ENCODE data around the gene MRGPRX3.
A peak's percentile ranks its signal among the peaks of the same experiment; 100 is the strongest.
"Not testable (repeated sequence)": the region's sequence is repeated elsewhere in the genome, so short reads cannot be mapped to it uniquely, and the experiment has no call there.

The MRGPRX3 gene

DNA sequence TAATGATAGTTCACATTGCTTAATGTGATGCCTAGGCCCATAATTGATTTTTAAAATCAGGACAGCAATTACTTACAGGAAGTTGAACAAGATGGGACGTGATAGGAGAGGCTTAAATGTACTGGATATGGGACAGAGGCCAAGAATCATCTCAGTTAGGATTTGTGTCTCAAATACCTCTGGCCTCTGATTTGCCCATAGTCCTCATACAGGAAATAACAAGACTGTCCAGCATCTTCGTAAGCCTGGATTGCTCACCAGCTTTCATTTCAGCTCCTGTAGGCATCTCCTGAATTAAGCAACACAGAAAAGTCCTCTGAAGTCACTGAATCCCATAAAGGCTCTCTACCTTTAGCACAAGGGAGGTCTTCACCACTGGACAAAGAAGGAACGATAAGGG lies at the start of gene MRGPRX3:
Gene MRGPRX3, plus strand, starts transcription at position 231 of the 400 bp plus-strand sequence. CDS start 4,632 bp downstream, outside the sequence.
- DNase-seq (ENCODE audit: extremely low read depth in 1 of 2, low read depth in 1 of 2), result no peak

DNA sequence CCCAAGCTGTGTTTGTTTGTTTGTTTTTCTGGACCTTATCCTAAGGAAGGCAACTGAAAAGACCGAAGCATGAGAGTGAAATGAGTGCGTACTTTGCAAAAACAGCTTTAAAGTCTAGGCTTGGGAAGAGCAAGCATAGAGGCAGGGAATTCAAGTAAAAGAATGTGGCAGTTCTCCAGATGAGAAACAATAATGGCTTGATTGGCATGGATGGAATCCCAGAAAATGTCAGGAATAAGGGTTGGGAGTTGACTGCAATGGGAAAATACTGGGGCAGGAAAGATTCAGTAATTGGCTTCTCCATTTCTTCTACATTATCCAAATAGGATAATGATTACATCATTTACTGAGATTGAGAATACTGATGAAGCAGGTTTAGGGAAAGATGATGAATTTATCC lies 44.0 kb upstream of the MRGPRX3 start:
- DNase-seq (ENCODE audit: extremely low read depth in 1 of 2, low read depth in 1 of 2), result no peak

DNA sequence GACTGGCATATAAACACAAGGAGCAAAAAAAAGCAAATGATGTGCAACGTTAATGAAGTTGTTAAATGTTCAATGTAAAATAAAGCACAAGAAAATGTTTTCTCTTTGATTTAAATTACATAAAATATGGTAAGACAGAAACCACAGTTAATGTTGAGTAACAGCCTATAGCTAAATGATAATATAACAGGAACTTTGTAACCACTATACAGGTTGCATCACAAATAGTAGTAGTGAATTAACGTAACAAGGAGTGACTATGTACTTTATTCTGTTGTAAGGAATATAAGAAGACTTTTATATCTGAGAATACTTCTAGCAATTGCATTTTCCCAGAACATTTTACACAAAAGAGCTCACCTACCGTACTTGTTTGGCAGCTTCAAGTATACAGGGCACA lies 43.4 kb upstream of the MRGPRX3 start:
- DNase-seq (ENCODE audit: extremely low read depth in 1 of 2, low read depth in 1 of 2), result no peak

DNA sequence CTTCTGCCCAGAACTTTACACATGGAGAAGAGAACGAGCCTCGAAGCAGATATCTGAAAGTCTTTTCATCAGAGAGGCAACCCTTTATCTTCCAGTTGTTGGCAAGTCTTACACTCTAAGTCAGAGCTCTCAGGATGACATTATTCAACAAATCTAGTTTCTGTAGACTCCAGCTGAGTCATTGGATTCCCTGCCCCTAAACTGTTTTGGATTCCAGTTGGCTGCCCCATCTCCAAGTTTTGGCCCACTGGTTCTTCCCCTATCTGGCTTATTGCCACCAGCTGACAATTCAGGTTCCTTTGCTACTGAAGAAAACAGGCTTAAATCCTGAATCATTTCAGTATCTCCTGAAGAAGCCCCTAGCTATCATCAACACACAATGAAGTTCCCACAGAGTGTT lies 40.6 kb upstream of the MRGPRX3 start:
- DNase-seq (ENCODE audit: extremely low read depth in 1 of 2, low read depth in 1 of 2), result no peak

DNA sequence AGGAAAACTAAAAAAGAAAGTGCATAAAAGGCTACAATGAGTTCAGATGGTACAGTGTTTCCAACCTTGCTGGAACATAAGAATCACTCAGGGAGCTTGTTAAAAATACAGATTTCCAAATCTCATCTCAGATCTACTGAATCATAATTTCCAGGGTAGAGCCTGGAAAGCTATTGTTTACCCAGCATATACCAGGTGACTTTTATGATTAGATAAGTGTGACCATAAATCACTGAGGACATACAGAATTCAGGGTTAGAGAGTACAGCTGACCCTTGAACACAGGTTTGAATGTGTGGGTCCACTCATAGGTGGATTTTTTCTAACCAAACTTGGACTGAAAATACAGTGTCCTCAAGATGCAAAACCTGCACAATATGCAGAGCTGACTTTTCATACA lies 38.4 kb upstream of the MRGPRX3 start:
- DNase-seq (ENCODE audit: extremely low read depth in 1 of 2, low read depth in 1 of 2), result no peak

DNA sequence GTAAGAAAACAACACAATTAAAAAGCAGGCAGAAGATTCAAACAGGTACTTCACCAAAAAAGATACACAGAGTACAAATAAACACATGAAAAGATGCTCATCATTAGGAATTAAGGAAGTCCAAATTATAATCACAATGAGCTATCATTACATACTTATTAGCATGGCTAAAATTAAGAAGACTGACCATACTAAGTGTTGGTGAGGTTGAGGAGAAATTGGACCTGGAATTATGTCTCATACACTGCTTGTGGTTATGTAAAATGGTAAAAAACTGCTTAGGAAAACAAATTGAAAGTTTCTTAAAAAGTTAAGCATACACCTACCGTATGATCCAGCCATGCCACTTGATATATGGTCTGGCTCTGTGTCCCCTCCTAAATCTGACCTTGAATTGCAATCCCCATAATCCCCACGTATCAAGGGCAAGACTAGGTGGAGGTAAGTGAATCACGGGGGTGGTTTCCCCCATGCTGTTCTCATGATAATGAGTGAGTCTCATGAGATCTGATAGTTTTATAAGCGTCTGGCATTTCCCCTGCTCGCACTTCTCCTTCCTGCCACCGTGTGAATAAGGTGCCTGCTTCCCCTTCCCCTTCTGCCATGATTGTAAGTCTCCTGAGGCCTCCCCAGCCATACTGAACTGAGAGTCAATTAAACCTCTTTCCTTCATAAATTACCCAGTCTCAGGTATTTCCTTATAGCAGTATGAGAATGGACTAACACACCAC lies 31.3 kb upstream of the MRGPRX3 start:
- no peak for DNase-seq (ENCODE audit: extremely low read depth in 1 of 2, low read depth in 1 of 2)

DNA sequence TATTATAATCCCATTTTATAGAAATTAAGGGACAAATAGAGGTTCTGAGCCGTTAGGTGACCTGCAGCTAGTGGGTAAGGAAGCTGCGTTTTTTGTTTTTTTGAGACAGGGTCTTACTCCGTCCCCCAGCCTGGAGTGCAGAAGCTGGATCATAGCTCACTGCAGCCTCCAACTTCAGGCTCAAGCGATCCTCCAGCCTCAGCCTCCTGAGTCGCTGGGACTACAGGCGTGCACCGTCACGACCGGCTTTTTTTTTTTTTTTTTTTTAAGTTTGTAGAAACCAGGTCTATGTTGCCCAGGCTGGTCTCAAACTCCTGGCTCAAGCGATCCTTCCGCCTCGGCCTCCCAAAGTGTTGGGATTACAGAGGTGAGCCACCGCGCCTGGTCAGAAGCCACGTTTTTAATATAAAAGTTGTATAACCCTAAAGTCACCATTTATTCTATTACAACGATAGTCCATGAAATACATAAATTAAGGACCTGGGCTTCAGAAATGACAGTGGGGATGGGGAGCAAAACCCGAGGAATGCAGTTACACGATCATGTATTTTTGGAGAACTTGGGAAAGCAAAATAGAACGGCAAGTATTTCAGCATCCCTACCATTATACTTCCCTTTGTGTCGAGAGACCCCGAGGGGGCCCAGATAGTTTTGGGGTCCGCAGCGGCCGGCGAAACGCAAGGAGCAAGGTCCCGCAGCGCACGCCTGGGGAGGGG lies 27.1 kb upstream of the MRGPRX3 start:
- no peak for DNase-seq (ENCODE audit: extremely low read depth in 1 of 2, low read depth in 1 of 2)

DNA sequence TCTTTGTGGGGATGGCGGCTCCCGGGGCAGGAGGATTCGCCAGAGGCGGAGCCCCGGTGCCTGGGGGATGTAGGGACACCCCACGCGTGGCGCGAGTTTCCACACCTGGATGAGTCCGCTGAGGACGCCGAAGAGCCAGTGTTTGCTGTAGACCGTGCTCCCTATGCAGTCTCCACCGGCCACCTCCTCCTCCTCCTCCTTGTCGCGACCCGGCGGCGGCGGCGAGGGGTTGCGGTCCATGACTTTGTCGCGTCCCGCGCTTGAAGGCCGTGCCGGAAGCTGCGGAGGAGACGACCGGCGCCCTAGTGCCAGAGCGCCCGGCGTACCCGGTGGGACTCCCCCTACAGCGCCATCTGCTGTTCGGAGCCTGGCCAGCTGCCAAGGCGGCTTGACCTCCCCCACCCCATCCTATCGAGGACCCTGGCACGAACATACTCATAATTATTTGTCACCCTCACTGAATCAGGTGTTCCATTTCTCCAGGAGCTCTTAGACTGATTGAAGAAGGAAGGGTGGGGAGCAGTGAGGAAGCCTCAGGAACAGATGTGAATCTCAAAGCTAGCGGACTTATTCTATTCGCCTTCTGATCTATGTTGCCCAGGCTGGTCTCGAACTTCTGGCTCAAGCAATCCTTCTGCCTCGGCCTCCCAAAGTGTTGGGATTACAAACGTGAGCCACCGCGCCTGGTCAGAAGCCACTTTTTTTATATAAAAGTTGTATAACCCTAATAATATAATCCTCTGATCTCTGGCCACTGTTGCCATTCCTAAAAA lies 26.4 kb upstream of the MRGPRX3 start, which contains the start of gene SAAL1:
Gene SAAL1, minus strand, starts transcription at position 281 of the 773 bp plus-strand sequence. Its CDS starts 41 bp downstream, at position 240.
- peak; percentile 81 to 86 for DNase-seq (ENCODE audit: extremely low read depth in 1 of 2, low read depth in 1 of 2)

DNA sequence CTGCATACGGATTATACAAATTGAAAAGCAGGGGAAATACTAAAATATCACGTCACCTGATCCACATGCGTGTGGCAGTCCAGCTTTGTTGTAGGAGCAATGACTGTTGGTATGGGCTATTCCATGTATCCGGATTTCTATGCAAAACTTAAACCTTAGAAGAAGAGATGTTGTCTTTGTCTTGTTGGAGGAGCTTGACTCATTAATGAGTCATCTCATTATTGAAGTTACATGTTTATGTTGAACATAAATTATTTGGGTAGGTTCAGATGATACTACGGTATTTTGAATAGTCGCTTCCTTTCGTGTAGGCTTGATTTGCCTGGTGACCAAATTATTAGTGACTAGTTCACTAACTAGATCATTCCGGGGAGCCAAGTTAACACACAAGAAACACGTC lies 25.7 kb upstream of the MRGPRX3 start:
- no peak for DNase-seq (ENCODE audit: extremely low read depth in 1 of 2, low read depth in 1 of 2)

DNA sequence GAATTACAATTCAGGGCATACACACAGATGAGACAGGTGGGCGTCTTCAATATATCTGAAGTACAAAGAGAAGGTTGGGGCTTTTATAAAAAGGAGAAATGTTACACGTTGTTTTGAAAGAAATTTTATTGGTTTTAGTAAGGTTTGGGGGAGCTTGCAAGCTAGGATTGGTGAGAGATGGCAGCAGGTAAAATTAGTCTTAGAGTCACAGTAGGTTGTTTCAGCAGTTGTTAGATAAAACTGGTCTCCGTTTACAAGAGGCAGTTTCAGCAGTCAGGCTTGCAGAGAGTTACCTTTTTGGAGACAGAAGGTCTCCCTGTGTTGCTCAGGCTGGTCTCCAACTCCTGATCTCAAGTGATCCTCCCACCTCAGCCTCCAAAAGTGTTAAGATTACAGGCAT lies 24.1 kb upstream of the MRGPRX3 start:
- DNase-seq (ENCODE audit: extremely low read depth in 1 of 2, low read depth in 1 of 2), result no peak

DNA sequence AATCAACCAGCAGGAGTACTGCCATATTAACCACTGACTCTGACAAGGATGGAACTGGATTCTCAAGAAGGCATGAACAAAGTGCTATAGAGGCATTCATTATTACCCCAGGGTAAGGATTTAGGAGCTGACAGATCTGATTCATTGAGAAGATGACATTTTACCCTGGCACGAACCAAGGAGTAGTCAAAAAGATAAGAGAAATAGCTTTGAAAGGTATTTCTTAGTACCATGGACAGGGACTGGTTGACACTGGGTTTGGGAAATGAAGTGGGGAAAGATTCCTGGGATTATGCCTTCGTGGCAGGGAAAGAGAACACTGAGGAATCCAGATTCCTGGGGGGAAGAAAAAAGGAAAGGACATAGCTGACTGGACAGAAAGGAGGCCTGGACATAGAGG lies 21.4 kb upstream of the MRGPRX3 start:
- DNase-seq (ENCODE audit: extremely low read depth in 1 of 2, low read depth in 1 of 2), result no peak

DNA sequence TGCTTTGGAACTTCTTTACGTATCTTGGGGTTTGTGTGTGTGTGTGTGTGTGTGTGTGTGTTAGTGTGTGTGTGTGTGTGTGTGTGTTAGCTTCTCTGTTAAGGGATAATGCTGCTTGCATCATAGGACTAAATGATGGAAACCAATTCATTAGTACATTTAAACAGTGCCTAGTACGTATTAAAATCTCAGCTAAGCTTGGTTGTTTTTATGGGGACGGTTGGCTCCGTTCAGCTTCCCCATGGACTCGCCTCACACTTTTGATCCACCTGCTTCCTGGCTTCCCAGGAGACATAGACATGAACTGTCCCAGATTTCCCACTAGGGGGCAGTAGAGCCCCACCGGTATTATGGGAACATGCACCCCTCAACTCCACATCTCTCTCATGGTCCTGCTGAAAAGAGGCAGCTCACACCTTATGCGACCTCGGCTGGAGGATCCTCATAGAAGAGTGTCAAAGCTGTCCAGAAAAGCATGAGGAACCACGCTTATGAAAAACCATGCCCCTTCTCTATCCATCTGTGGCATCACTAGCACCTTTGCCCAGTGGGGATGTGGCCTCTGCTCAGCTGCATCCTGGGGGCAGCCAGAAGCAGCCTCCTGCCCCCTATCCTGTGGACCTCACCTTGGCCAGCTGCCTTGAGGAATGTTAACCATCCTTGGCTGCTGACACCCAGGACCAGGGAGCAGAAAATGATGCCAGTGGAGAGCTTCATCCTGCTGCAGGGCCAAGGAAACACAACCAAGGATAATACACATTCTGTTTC lies 16.8 kb upstream of the MRGPRX3 start:
- peak; percentile 9 to 39 for DNase-seq (ENCODE audit: extremely low read depth in 1 of 2, low read depth in 1 of 2)

DNA sequence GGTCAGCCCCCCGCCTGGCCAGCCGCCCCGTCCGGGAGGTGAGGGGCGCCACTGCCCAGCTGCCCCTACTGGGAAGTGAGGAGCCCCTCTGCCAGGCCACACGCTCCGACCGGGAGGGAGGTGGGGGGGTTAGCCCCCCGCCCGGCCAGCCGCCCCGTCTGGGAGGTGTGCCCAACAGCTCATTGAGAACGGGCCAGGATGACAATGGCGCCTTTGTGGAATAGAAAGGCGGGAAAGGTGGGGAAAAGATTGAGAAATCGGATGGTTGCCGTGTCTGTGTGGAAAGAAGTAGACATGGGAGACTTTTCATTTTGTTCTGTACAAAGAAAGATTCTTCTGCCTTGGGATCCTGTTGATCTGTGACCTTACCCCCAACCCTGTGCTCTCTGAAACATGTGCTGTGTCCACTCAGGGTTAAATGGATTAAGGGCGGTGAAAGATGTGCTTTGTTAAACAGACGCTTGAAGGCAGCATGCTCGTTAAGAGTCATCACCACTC lies 11.0 kb upstream of the MRGPRX3 start:
- not testable (repeated sequence) for DNase-seq (ENCODE audit: extremely low read depth in 1 of 2, low read depth in 1 of 2)

DNA sequence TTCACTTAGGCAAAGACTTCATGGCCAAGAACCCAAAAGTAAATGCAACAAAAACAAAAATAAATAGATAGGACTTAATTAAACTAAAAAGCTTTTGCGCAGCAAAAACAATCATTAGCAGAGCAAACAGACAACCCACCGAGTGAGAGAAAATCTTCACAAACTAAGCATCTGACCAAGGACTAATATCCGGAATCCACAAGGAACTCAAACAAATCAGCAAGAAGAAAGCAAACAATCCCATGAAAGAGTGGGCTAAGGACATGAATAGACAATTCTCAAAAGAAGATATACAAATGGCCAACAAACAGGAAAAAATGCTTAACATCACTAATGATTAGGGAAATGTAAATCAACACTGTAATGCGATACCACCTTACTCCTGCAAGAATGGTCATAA lies 1.3 kb upstream of the MRGPRX3 start:
- not testable (repeated sequence) for DNase-seq (ENCODE audit: extremely low read depth in 1 of 2, low read depth in 1 of 2)

DNA sequence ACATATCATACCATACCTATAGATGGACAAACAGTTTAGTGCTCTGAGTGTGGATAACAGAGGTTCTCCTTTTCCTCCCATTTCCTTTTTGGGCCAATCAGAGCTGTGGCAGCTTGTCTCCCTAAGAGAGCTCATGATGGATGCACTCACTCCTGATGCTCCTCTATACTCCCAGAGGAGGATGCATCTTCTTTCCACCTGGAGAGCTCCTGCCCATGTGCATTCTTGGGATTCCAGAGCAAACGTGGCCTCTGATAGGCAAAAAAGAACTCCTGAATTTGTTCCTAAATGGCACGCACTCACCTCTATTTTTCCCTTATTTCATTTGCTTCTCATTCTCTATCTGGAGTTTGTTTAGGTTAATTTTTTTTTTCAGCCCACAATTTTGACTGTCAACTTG lies 2.9 kb downstream of the MRGPRX3 start:
- no peak for DNase-seq (ENCODE audit: extremely low read depth in 1 of 2, low read depth in 1 of 2)

DNA sequence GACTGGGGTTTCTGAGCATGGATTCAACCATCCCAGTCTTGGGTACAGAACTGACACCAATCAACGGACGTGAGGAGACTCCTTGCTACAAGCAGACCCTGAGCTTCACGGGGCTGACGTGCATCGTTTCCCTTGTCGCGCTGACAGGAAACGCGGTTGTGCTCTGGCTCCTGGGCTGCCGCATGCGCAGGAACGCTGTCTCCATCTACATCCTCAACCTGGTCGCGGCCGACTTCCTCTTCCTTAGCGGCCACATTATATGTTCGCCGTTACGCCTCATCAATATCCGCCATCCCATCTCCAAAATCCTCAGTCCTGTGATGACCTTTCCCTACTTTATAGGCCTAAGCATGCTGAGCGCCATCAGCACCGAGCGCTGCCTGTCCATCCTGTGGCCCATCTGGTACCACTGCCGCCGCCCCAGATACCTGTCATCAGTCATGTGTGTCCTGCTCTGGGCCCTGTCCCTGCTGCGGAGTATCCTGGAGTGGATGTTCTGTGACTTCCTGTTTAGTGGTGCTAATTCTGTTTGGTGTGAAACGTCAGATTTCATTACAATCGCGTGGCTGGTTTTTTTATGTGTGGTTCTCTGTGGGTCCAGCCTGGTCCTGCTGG lies 4.9 kb downstream of the MRGPRX3 start:
- no peak for DNase-seq (ENCODE audit: extremely low read depth in 1 of 2, low read depth in 1 of 2)

DNA sequence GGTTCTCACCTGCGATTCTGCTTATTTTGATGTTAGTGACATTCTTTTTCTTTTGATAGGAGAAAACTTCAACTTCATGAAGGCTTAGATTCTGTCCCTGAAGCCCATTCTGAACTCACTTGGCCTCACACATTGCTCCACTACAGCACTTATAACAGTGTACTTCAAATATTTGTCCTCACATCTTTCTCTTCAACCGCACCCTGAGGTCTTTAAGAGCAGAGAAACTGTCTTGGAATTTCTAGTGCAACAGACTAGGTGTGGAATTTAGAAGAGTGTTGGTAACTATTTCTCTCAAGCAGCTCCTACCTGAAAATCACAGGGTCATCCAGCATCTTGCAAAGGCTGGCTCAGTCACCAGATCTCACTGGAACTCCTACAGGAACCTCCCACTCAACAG lies 7.8 kb downstream of the MRGPRX3 start:
- no peak for DNase-seq (ENCODE audit: extremely low read depth in 1 of 2, low read depth in 1 of 2)

DNA sequence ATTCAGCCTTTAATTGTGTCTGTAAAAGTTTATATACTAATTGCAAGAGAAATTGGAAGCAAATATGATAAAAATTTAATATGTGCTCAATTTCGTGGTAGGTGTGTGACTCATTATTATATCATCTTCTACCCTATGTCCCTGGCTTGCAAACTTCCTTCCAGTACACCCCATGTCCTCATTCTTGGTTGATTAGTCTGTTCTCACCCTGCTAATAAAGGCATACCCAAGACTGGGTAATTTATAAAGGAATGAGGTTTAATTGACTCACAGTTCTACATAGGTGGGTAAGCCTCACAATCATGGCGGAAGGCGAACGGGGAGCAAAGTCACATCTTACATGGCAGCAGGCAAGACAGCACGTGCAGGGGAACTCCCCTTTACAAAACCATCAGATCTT lies 11.9 kb downstream of the MRGPRX3 start:
- DNase-seq (ENCODE audit: extremely low read depth in 1 of 2, low read depth in 1 of 2), result no peak

DNA sequence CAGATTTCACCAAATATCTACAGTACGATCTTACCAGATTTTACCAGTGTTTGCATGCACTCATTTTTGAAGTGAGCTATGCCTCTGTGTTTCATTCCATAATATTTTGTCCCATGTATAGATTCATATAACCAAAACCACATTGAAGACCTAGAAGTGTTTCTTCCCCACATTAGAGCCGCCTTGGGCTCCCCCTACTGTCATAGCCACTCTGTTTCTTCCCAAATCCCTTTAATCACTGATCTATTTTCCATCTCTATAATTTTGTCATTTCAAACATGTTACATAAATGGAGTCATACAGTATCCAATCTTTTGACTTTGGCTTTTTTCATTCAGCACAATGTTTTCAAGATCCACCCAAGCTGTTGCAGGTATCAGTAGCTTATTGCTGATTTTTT lies 12.7 kb downstream of the MRGPRX3 start:
- no peak for DNase-seq (ENCODE audit: extremely low read depth in 1 of 2, low read depth in 1 of 2)

DNA sequence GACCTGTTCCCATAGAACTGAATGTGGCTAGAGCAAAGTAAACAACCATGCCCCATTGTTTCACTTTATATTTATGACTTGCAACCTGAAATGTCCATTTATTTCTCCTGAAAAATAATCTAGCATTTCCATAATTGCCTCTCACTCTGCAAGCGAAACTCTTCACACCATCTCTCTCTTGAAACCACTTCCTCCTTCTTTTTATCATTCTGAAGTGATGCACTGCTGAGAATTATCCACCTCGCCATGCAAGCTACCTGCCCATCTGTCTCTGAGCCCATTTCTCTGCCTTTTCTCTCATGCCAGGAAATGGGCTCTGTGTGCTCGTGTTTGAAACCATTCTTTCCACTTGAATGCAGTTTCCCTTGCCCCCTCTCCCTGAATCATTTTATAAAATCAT lies 13.5 kb downstream of the MRGPRX3 start:
- DNase-seq (ENCODE audit: extremely low read depth in 1 of 2, low read depth in 1 of 2), result no peak
